Activated CD8-positive, alpha-beta T cell treated with anti-CD3 and anti-CD28 coated beads for 36 hours (primary cell): ENCODE measurements around the gene TIMM9. TPM values are rescaled to one million over a fixed set of nuclear protein-coding genes. Genes with fewer than 3 reads are reported as not detected.
"Not testable (repeated sequence)": the region's sequence is repeated elsewhere in the genome, so short reads cannot be mapped to it uniquely, and the experiment has no call there.

Source experiments
- ATAC-seq: fragments of 200-7000 bp; cut with Tn5 transposase; one replicate; pipeline ENCODE4 v1.10.0; 2021; ENCODE audit warnings: mild to moderate bottlenecking, moderate library complexity
- CTCF ChIA-PET: fragments of 350-600 bp; sonication (Branson Sonifier 250); formaldehyde crosslinking; loops from one replicate; lab custom pipeline; 2021; ENCODE audit warnings: antibody characterized with exemption; lab: Charles Lee
- POLR2A ChIA-PET: fragments of 350-600 bp; sonication (Branson Sonifier 250); formaldehyde crosslinking; loops from one replicate; lab custom pipeline; 2021; ENCODE audit warnings: antibody characterized with exemption; lab: Charles Lee
- DNase-seq: peaks from one replicate; pipeline ENCODE4 v3.0.0-alpha.2; 2020
- H3K27ac Mint-ChIP-seq: one replicate; pipeline ENCODE4 v1.8.0; 2021; ENCODE audit warnings: mild to moderate bottlenecking, mixed read lengths
- H3K27me3 Mint-ChIP-seq: one replicate; pipeline ENCODE4 v1.8.0; 2021; ENCODE audit warnings: mixed read lengths
- H3K36me3 Mint-ChIP-seq: one replicate; pipeline ENCODE4 v1.8.0; 2021; ENCODE audit warnings: low read depth, mixed read lengths
- H3K4me1 Mint-ChIP-seq: one replicate; pipeline ENCODE4 v1.8.0; 2021; ENCODE audit warnings: low read depth, mixed read lengths
- H3K4me3 Mint-ChIP-seq: one replicate; pipeline ENCODE4 v1.8.0; 2021; ENCODE audit warnings: mild to moderate bottlenecking, moderate library complexity, mixed read lengths
- H3K9me3 Mint-ChIP-seq: one replicate; pipeline ENCODE4 v1.8.0; 2021; ENCODE audit warnings: mixed read lengths
- intact Hi-C: fragments of 100-400 bp; cut with micrococcal nuclease; formaldehyde crosslinking; loops from one replicate; pipeline ENCODE4 v1.10.0; 2022
- total RNA-seq, 2 experiments: library from RNA; stranded (reverse); gene quantifications; one replicate each; pipeline ENCODE4 v1.2.3, GENCODE V29; 2021
- TF ChIP-seq, protein P1 (sequence below): fragments of 200-600 bp; IDR thresholded peaks from one replicate; pipeline ENCODE4 v1.8.0; 2022; ENCODE audit warnings: antibody characterized with exemption, mild to moderate bottlenecking

The TIMM9 gene
- total RNA-seq, 2 experiments from 2014 or later, result 63.9 to 71.8 TPM

DNA sequence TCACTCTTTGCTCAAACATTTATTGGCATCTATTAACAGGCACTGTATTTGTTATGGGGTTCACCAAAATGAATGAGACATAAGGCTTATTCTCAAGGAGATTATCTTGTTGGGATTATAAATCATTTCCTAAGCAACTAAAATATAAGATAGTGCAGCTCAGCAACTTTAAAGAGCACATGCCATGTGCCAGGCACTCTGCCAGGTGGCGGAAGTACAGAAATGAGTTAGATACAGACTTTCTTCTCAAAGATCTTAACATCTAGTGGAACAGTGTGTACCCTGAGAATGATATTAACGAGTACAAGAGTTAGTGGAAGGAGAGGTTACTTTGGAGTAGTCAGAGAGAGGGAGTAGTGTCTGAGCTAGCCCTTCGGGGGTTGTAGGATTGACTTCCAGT, 60.0 kb downstream of the TIMM9 start:
- Mint-ChIP-seq H3K9me3 (no peaks in the 10 kb centered on the region), H3K27me3 (no peaks in the 10 kb centered on the region), H3K27ac (no peak overlapping the region), H3K4me3 (no peak overlapping the region), H3K4me1 (peaks cover 8% of the 10 kb centered on the region), H3K36me3 (peaks cover 28% of the 10 kb centered on the region)
- TF ChIP-seq, protein P1, sequence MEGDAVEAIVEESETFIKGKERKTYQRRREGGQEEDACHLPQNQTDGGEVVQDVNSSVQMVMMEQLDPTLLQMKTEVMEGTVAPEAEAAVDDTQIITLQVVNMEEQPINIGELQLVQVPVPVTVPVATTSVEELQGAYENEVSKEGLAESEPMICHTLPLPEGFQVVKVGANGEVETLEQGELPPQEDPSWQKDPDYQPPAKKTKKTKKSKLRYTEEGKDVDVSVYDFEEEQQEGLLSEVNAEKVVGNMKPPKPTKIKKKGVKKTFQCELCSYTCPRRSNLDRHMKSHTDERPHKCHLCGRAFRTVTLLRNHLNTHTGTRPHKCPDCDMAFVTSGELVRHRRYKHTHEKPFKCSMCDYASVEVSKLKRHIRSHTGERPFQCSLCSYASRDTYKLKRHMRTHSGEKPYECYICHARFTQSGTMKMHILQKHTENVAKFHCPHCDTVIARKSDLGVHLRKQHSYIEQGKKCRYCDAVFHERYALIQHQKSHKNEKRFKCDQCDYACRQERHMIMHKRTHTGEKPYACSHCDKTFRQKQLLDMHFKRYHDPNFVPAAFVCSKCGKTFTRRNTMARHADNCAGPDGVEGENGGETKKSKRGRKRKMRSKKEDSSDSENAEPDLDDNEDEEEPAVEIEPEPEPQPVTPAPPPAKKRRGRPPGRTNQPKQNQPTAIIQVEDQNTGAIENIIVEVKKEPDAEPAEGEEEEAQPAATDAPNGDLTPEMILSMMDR, result no peak
- ChIA-PET CTCF (interaction anchor here (0.8 to 1.3 kb wide), 2 partner anchors 9 to 28 kb away, joined by 3 to 5 read pairs; partner anchors contain the start of gene TOMM20L), POLR2A (no interaction called here)
- no peak for DNase-seq
- ATAC-seq, result no peak
- intact Hi-C loops, result no loop called here

DNA sequence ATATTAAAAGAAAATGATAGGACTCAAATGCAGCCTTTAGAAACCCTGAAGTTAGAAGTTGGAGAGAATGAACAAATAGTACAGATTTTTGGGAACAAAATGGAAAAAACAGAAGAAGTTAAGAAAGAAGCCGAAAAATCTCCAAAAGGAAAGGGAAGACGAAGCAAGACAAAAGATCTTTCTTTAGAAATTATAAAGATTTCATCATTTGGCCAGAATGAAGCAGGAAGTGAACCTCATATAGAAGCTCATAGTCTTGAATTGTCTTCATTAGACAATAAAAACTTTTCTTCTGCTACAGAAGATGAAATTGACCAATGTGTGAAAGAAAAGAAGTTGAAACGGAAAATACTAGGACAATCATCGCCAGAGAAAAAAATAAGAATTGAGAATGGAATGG, 63.0 kb downstream of the TIMM9 start:
- no peaks in the 10 kb centered on the region for H3K9me3 Mint-ChIP-seq
- peak overlapping the region; percentile 26 for H3K27ac Mint-ChIP-seq
- H3K4me1 Mint-ChIP-seq, result peaks cover 8% of the 10 kb centered on the region
- H3K36me3 Mint-ChIP-seq, result peaks cover 28% of the 10 kb centered on the region
- ChIA-PET CTCF (interaction anchor here (1.3 kb wide), 1 partner anchor 14 kb away, joined by 3 read pairs; no protein-coding TSS in a partner anchor), POLR2A (interaction anchor here (0.7 kb wide), 1 partner anchor 126 kb away, joined by 3 read pairs; no protein-coding TSS in a partner anchor)
- ATAC-seq (no peak), DNase-seq (no peak)
- TF ChIP-seq, protein P1, result no peak
- H3K4me3 Mint-ChIP-seq, result no peak overlapping the region
- intact Hi-C loops, result no loop called here
- no peaks in the 10 kb centered on the region for H3K27me3 Mint-ChIP-seq

DNA sequence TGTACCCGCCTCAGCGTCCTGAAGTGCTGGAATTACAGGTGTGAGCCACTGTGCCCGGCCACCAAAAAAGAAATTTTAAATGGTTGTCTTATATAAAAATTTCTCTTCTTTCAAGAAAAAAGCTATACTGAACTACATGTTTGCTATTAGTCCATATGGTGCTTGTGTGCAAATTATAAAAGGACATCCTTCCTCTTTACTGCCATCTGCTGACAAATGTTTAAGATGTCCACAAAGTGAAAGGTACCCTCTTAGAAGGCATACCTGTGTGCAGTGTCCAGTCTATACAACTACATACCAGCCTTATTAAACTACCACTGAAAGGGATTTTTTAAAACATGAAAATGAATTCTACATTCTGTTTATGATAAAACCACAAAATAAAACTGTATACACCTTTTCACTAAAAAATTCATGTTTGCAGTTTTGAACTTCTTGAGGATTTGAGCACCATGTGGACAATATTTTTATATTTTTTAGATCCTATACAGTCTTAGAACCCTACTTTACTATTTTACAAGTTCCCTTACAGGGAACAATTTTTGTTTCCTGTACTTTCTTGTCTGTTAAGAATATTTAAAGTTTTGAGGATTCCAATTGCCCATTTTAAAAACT, 64.4 kb downstream of the TIMM9 start:
- DNase-seq (no peak), ATAC-seq (peak; percentile 61)
- H3K27me3 Mint-ChIP-seq, result no peaks in the 10 kb centered on the region
- H3K4me3 Mint-ChIP-seq, result no peak overlapping the region
- POLR2A ChIA-PET, result no interaction called here
- no peaks in the 10 kb centered on the region for H3K9me3 Mint-ChIP-seq
- no peak overlapping the region for H3K27ac Mint-ChIP-seq
- H3K36me3 Mint-ChIP-seq, result peaks cover 23% of the 10 kb centered on the region
- TF ChIP-seq, protein P1, result no peak
- CTCF ChIA-PET, result no interaction called here
- peaks cover 8% of the 10 kb centered on the region for H3K4me1 Mint-ChIP-seq
- intact Hi-C loops, result no loop called here

DNA sequence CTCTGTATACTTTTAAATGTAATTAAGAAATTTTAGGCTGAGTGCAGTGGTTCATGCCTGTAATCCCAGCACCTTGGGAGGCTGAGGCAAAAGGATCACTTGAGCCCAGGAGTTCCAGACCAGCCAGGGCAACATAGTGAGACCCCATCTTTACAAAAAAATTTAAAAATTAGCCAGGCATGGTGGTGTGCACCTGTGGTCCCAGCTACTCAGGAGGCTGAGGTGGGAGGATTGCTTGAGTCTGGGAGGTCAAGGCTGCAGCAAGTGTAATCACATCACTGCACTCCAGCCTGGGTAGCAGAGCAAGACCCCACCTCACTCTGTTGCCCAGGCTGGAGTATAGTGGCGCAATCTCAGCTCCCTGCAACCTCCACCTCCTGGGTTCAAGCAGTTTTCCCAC, 65.1 kb downstream of the TIMM9 start:
- H3K27ac Mint-ChIP-seq, H3K4me3 Mint-ChIP-seq, intact Hi-C loops, H3K27me3 Mint-ChIP-seq, H3K9me3 Mint-ChIP-seq, CTCF ChIA-PET, DNase-seq, POLR2A ChIA-PET, H3K4me1 Mint-ChIP-seq, ATAC-seq: not testable (repeated sequence)
- H3K36me3 Mint-ChIP-seq, result peaks cover 20% of the 10 kb centered on the region

Other genes with a start within 250 kb of the TIMM9 start
- gene ACTR10, start 227.4 kb downstream of the TIMM9 start, total RNA-seq, result 10 to 100 TPM; 30.3 to 36.5 TPM
- gene PSMA3, start 182.7 kb downstream of the TIMM9 start, total RNA-seq, result 100 to 1,000 TPM; 378 to 401 TPM
- 10 to 100 TPM; 22.1 to 22.4 TPM for gene ARID4A, start 129.0 kb downstream of the TIMM9 start, total RNA-seq
- not detected for gene TOMM20L, start 31.6 kb downstream of the TIMM9 start, total RNA-seq
- 10 to 100 TPM; 23.4 TPM for gene KIAA0586, start 188 bp upstream of the TIMM9 start, total RNA-seq
- 1 to 10 TPM; 1.4 to 2.0 TPM for gene DACT1, start 210.4 kb upstream of the TIMM9 start, total RNA-seq